Measurements from ENCODE around the gene LIPC.

The LIPC gene

GRCh38 chr15:58454950-58455401 lies 23.2 kb downstream of the LIPC start:
- DNase-seq = no peak

GRCh38 chr15:58457466-58457965 lies 25.7 kb downstream of the LIPC start:
- no peak for DNase-seq

GRCh38 chr15:58458076-58458475 lies 26.3 kb downstream of the LIPC start:
- DNase-seq = no peak

GRCh38 chr15:58459045-58459444 lies 27.3 kb downstream of the LIPC start:
- no peak for DNase-seq

- DNase-seq = no peak
Measured at GRCh38 chr15:58459560-58459959, 27.8 kb downstream of the LIPC start.

- DNase-seq = no peak
Measured at GRCh38 chr15:58460116-58460790, 28.5 kb downstream of the LIPC start.

- no peak for DNase-seq
Measured at GRCh38 chr15:58460872-58461271, 29.1 kb downstream of the LIPC start.

- no peak for DNase-seq
Measured at GRCh38 chr15:58462547-58462946, 30.8 kb downstream of the LIPC start.

GRCh38 chr15:58462973-58463663 lies 31.3 kb downstream of the LIPC start:
- DNase-seq = no peak

GRCh38 chr15:58463815-58464650 lies 32.2 kb downstream of the LIPC start:
- no peak for DNase-seq

GRCh38 chr15:58465070-58465469 lies 33.3 kb downstream of the LIPC start:
- no peak for DNase-seq

GRCh38 chr15:58465866-58466517 lies 34.2 kb downstream of the LIPC start:
- no peak for DNase-seq

- DNase-seq = no peak
Measured at GRCh38 chr15:58466566-58466965, 34.8 kb downstream of the LIPC start.

GRCh38 chr15:58467121-58467721 lies 35.4 kb downstream of the LIPC start:
- DNase-seq = no peak

- DNase-seq = no peak
Measured at GRCh38 chr15:58467722-58468423, 36.1 kb downstream of the LIPC start.

- no peak for DNase-seq
Measured at GRCh38 chr15:58469432-58470353, 37.9 kb downstream of the LIPC start.

GRCh38 chr15:58471348-58471747 lies 39.6 kb downstream of the LIPC start:
- no peak for DNase-seq

GRCh38 chr15:58472221-58472620 lies 40.4 kb downstream of the LIPC start:
- DNase-seq = no peak

- DNase-seq = no peak
Measured at GRCh38 chr15:58472821-58473581, 41.2 kb downstream of the LIPC start.

All from hypothalamus (tissue), 51 donors.